Mucosa of descending colon (tissue), 3 donors: ENCODE measurements around the gene WDFY3. TPM values are rescaled to one million over a fixed set of nuclear protein-coding genes. Genes with fewer than 3 reads are reported as not detected.

Experiments
- ATAC-seq: fragments of 200-7000 bp; cut with Tn5 transposase; one replicate; pipeline ENCODE4 v1.9.1; 2020; ENCODE audit warnings: mild to moderate bottlenecking, moderate library complexity
- DNase-seq, 3 donors: peaks; one replicate each; pipeline ENCODE4 v3.0.0-alpha.2; 2020
- H3K36me3 ChIP-seq: fragments of 200-600 bp; one replicate; pipeline ENCODE4 v1.8.0; 2021; ENCODE audit warnings: low read depth, mild to moderate bottlenecking
- H3K4me1 ChIP-seq: fragments of 200-600 bp; one replicate; pipeline ENCODE4 v1.8.0; 2021; ENCODE audit warnings: low read depth, mild to moderate bottlenecking
- H3K4me3 ChIP-seq: fragments of 200-600 bp; one replicate; pipeline ENCODE4 v1.8.0; 2021; ENCODE audit warnings: mild to moderate bottlenecking
- H3K9me3 ChIP-seq: fragments of 200-600 bp; one replicate; pipeline ENCODE4 v1.8.0; 2021; ENCODE audit warnings: mild to moderate bottlenecking
- CTCF ChIP-seq: fragments of 200-600 bp; IDR thresholded peaks from one replicate; pipeline ENCODE4 v1.8.0; 2022; ENCODE audit warnings: antibody characterized with exemption, mild to moderate bottlenecking
- intact Hi-C, 2 donors: fragments of 100-400 bp; cut with DNase I in 1 of 2; cut with micrococcal nuclease in 1 of 2; formaldehyde crosslinking; loops; one replicate each; pipeline versions ENCODE4 v1.11.0 to v1.11.1; 2022; cut with DNase I, micrococcal nuclease
- total RNA-seq, 3 donors: library from RNA; stranded (reverse); fragmentation: NEBNext Ultra II Directional in 2 of 3; extraction: Animal tissue kit (Norgen Biotek cat#: 25700) in 2 of 3; gene quantifications; one replicate each; pipeline versions ENCODE4 v1.2.1 to v1.2.4, GENCODE V29; 2021 to 2023
- donor health status: DM: no; HTN: no; CAD: no; lungs with moderate emphysema.
- donor health status: DM: no; HTN: no; CAD: no.
- donor health status: DM: no; HTN: yes; CAD: no.

Gene WDFY3
- total RNA-seq, 3 donors from 2014 or later = 49.5 to 76.9 (median 55.5) TPM

GRCh38 chr4:84638092-84638491 is 328.4 kb downstream of the WDFY3 start:
- TF ChIP-seq CTCF = no peak
- ATAC-seq (no peak), DNase-seq (no peak)
- Histone ChIP-seq H3K4me1 (no peaks in the 10 kb centered on the region), H3K9me3 (no peaks in the 10 kb centered on the region), H3K4me3 (no peak overlapping the region), H3K36me3 (no peaks in the 10 kb centered on the region)
- intact Hi-C loops = no loop called here

GRCh38 chr4:84634961-84635360 is 331.5 kb downstream of the WDFY3 start:
- Histone ChIP-seq H3K36me3 (no peaks in the 10 kb centered on the region), H3K4me3 (no peak overlapping the region), H3K9me3 (no peaks in the 10 kb centered on the region), H3K4me1 (no peaks in the 10 kb centered on the region)
- no peak for DNase-seq
- no peak for ATAC-seq
- intact Hi-C loops = no loop called here
- no peak for TF ChIP-seq CTCF

DNA sequence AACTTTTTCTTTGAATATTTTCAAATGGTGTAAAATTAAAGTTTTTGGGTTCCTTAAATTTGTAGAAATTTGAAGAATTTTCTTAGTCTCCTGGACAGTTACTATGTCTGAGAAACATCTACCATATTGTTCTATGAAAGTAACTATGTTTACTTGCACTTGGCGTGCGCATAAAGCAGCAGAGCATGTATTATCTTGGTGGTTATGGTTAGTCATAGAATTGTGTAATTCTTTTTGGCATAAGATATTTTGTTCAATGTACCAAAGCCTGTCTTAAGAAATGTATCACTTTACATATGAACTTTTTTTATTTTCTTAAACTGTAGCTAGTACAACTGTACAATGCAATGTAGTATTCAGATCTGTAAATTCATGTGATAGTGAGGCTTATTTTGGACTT is 334.4 kb downstream of the WDFY3 start:
- no peaks in the 10 kb centered on the region for H3K36me3 ChIP-seq
- TF ChIP-seq CTCF = no peak
- no peak overlapping the region for H3K4me3 ChIP-seq
- DNase-seq (no peak), ATAC-seq (no peak)
- H3K4me1 ChIP-seq = no peaks in the 10 kb centered on the region
- H3K9me3 ChIP-seq = no peaks in the 10 kb centered on the region
- intact Hi-C loops = no loop called here

GRCh38 chr4:84631573-84631972 is 334.9 kb downstream of the WDFY3 start:
- no peak overlapping the region for H3K4me3 ChIP-seq
- no peak for ATAC-seq
- intact Hi-C loops = no loop called here
- DNase-seq = no peak
- H3K9me3 ChIP-seq = no peaks in the 10 kb centered on the region
- H3K4me1 ChIP-seq = no peaks in the 10 kb centered on the region
- H3K36me3 ChIP-seq = no peaks in the 10 kb centered on the region
- TF ChIP-seq CTCF = no peak

DNA sequence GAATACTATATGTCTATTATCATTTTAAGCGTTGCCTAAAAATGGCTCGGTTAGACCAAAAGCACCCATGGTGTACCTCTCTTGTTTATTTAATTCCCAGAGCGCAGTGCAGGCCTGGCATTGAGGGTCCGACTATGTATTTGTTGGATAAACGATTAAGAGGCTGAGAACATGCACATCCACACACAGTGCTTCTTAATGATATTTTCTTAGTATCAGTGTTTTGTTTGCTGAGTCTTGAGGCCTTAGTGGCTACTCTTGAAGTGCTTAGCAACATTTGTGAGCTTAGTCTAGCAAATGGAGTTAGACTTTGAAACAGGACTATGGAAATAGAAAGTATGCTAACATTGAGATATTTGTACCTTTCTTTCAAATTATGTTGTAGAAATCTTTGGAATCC is 339.8 kb downstream of the WDFY3 start:
- Histone ChIP-seq H3K4me1 (no peaks in the 10 kb centered on the region), H3K9me3 (no peaks in the 10 kb centered on the region), H3K36me3 (no peaks in the 10 kb centered on the region), H3K4me3 (no peak overlapping the region)
- no peak for ATAC-seq
- DNase-seq = no peak
- no peak for TF ChIP-seq CTCF
- intact Hi-C loops = no loop called here

DNA sequence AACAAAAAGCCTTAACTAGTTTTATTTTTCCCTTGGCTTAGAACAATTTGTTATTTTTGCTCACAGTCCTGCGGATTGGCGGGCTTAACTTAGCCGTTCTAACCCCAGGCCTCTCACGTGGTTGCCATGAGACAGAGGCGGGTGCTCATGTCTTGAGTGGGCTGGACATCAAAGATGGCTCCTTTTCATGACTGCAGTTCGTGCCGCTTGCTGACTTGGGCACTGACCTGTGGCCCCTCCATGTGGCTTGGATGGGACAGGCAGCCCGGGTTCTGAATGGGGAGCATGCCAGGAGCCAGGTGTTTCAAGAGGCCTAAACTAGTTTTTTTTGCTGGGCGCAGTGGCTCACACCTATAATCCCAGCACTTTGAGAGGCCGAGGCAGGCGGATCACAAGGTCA is 342.8 kb downstream of the WDFY3 start:
- DNase-seq (no peak), ATAC-seq (no peak)
- no peak for TF ChIP-seq CTCF
- intact Hi-C loops = no loop called here
- H3K9me3 ChIP-seq = no peaks in the 10 kb centered on the region
- no peaks in the 10 kb centered on the region for H3K4me1 ChIP-seq
- H3K36me3 ChIP-seq = no peaks in the 10 kb centered on the region
- H3K4me3 ChIP-seq = no peak overlapping the region
